Activated T-cell treated with anti-CD3 and anti-CD28 coated beads, Interleukin-2, amount 50 U/mL, for 72 hours (primary cell): ENCODE results near the gene IDH3B. TPM values are rescaled to one million over a fixed set of nuclear protein-coding genes. Genes with fewer than 3 reads are reported as not detected.

ENCODE experiments used
- ATAC-seq, 2 donors: fragments of 150-1000 bp; cut with Tn5 transposase; replicated peaks in 1 of 2; 2 replicates each; pipeline ENCODE4 v1.10.0; 2021; ENCODE audit warnings: moderate library complexity in 2 of 2, mild to moderate bottlenecking in 1 of 2
- DNase-seq, 2 donors: peaks; one replicate each; pipeline ENCODE4 v3.0.0; 2021 to 2022; ENCODE audit warnings: mixed read lengths in 1 of 2
- H3K27ac Mint-ChIP-seq: one replicate; pipeline ENCODE4 v1.8.0; 2022; ENCODE audit warnings: mild to moderate bottlenecking, moderate library complexity, mixed read lengths
- H3K27me3 Mint-ChIP-seq: one replicate; pipeline ENCODE4 v1.8.0; 2022; ENCODE audit warnings: low read depth, mixed read lengths
- H3K36me3 Mint-ChIP-seq, 2 donors: one replicate each; pipeline ENCODE4 v1.8.0; 2022; ENCODE audit warnings: mixed read lengths in 2 of 2, mild to moderate bottlenecking in 1 of 2; ENCODE audit not compliant: insufficient read depth in 2 of 2
- H3K4me1 Mint-ChIP-seq: one replicate; pipeline ENCODE4 v1.8.0; 2022; ENCODE audit warnings: low read depth, mixed read lengths
- H3K4me3 Mint-ChIP-seq, 2 donors: one replicate each; pipeline ENCODE4 v1.8.0; 2022; ENCODE audit warnings: mild to moderate bottlenecking in 2 of 2, mixed read lengths in 2 of 2, moderate library complexity in 2 of 2
- H3K9me3 Mint-ChIP-seq, 2 donors: one replicate each; pipeline ENCODE4 v1.8.0; 2022; ENCODE audit warnings: mixed read lengths in 2 of 2
- total RNA-seq, 2 donors: library from RNA; stranded (reverse); gene quantifications; one replicate each; pipeline ENCODE4 v1.2.3, GENCODE V29; 2022

The IDH3B gene
- total RNA-seq, 2 donors from 2014 or later: 101 to 127 TPM

- H3K27me3 Mint-ChIP-seq: peaks cover 35% of the 10 kb centered on the region
- no peak overlapping the region for H3K4me3 Mint-ChIP-seq
Observed at GRCh38 chr20:2616634-2617033, 47.4 kb downstream of the IDH3B start.

DNA sequence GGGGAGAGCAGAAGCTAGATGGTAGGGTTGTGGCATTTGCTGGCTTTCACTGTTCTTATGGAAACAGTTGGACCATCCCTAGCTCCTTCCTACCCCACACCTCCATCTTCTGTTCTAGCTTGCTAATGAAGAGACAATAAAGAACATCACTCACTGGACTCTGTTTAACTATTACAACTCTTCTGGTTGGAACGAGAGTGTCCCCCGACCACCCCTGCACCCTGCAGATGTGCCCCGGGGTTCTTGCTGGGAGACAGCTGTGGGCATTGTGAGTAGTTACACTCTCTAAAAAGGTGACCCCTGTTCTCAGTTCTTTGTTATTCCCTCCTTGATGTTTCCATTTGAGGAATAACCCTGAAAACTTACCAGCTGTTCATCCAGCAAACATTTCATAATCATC, 51.9 kb downstream of the IDH3B start:
- Mint-ChIP-seq H3K27ac (no peak overlapping the region), H3K4me3 (no peak overlapping the region), H3K4me1 (no peaks in the 10 kb centered on the region), H3K9me3 (peaks cover 4 to 5% of the 10 kb centered on the region in 2 donors), H3K36me3 (peaks cover 5% of the 10 kb centered on the region in 2 donors), H3K27me3 (peaks cover 30% of the 10 kb centered on the region)
- DNase-seq: no peak
- ATAC-seq: no peak

More at GRCh38 chr20:2616634-2617033, 47.4 kb downstream of the IDH3B start:
- no peak for ATAC-seq
- peaks cover 0 to 1% of the 10 kb centered on the region in 2 donors for H3K36me3 Mint-ChIP-seq
- H3K9me3 Mint-ChIP-seq: no peaks in the 10 kb centered on the region
- peaks cover 7% of the 10 kb centered on the region for H3K4me1 Mint-ChIP-seq
- no peak overlapping the region for H3K27ac Mint-ChIP-seq
- no peak for DNase-seq

DNA sequence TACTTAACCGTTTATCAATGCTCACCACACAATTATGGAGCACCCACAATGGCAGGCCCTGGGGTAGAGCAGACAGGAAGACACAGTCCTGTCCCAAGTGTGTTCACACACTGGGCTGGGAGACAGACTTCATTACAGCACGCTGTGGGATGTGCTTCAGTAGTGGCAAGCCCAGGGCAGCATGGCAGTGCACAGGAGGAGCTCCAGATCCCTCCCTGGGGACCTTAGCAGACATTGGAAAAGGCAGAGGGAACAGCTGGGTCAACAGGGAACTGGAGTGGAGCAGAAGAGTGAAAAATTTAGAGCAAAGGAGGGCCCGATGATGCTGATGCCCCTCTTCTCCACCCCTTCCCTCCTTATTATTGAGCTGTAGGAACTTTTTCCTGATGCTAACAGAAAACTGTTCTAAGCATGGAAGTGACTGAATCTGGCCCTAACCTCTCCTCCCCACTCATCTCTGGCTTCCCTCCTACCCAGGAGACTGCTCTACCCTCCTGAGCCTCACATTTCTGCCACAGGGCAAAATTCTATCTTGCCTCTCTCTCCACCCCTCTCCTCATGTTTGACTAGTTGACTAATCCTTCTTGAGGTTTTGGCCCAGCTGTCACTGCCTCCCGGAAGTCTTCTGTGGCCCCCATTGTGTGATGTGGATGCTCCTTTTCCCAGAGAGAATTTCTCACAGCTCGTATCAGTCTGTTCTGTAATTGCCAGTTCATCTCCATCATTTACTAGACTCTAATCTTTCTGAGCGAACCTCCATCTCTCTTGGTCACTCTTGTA, 52.9 kb downstream of the IDH3B start:
- DNase-seq: no peak
- peaks cover 25% of the 10 kb centered on the region for H3K27me3 Mint-ChIP-seq
- H3K36me3 Mint-ChIP-seq: peaks cover 8 to 11% of the 10 kb centered on the region in 2 donors
- no peak for ATAC-seq
- H3K27ac Mint-ChIP-seq: no peak overlapping the region
- H3K4me1 Mint-ChIP-seq: no peaks in the 10 kb centered on the region
- no peak overlapping the region for H3K4me3 Mint-ChIP-seq
- peaks cover 4 to 7% of the 10 kb centered on the region in 2 donors for H3K9me3 Mint-ChIP-seq

DNA sequence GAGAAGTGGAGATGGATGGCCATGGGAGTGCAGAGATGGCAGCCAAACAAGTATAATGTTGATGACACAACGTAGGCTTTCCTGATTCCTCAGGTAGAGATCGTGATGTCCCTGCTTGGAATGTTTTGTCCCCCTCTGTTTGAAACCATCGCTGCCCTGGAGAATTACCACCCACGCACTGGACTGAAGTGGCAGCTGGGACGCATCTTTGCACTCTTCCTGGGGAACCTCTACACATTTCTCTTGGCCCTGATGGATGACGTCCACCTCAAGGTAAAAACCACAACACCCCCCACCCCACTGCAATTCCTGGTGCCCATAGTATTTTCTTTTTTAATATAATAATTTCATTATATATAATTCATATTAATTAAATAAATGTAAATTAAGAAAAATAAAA, 53.7 kb downstream of the IDH3B start:
- peaks cover 8 to 11% of the 10 kb centered on the region in 2 donors for H3K36me3 Mint-ChIP-seq
- ATAC-seq (no peak), DNase-seq (no peak)
- H3K27ac Mint-ChIP-seq: no peak overlapping the region
- H3K4me3 Mint-ChIP-seq: no peak overlapping the region
- H3K4me1 Mint-ChIP-seq: no peaks in the 10 kb centered on the region
- peaks cover 4 to 7% of the 10 kb centered on the region in 2 donors for H3K9me3 Mint-ChIP-seq
- peaks cover 23% of the 10 kb centered on the region for H3K27me3 Mint-ChIP-seq

Other genes with a start within 250 kb of the IDH3B start
- gene SNRPB, start 193.4 kb downstream of the IDH3B start, total RNA-seq: 100 to 1,000 TPM; 286 to 329 TPM
- 10 to 100 TPM; 12.4 to 16.4 TPM for gene ZNF343, start 155.3 kb downstream of the IDH3B start, total RNA-seq
- not detected for gene TMC2, start 127.6 kb downstream of the IDH3B start, total RNA-seq
- 100 to 1,000 TPM; 263 to 392 TPM for gene NOP56, start 11.6 kb downstream of the IDH3B start, total RNA-seq
- gene EBF4, start 28.6 kb upstream of the IDH3B start, total RNA-seq: 10 to 100 TPM in 1 of 2 donors, 1 to 10 TPM in 1; 8.9 to 23.0 TPM
- 1 to 10 TPM; 4.0 to 4.4 TPM for gene CPXM1, start 136.4 kb upstream of the IDH3B start, total RNA-seq
- gene C20orf141, start 150.8 kb upstream of the IDH3B start, total RNA-seq: not detected
- gene TMEM239, start 152.1 kb upstream of the IDH3B start, total RNA-seq: not detected
- gene PCED1A, start 176.4 kb upstream of the IDH3B start, total RNA-seq: 10 to 100 TPM; 52.8 to 58.9 TPM
- 10 to 100 TPM; 54.3 to 60.7 TPM for gene VPS16, start 176.5 kb upstream of the IDH3B start, total RNA-seq
- gene PTPRA, start 209.3 kb upstream of the IDH3B start, total RNA-seq: 10 to 100 TPM; 81.2 to 85.9 TPM